HEK293T (cell line): ENCODE measurements around the gene DGKH.

ENCODE experiments used
- CTCF ChIA-PET: fragments of 350-600 bp; formaldehyde crosslinking; extraction: SDS; loops from one replicate; lab custom pipeline; 2021; ENCODE audit warnings: antibody characterized with exemption, inconsistent platforms; lab: Yijun Ruan, JAX
- POLR2A ChIA-PET: fragments of 350-600 bp; formaldehyde crosslinking; extraction: SDS; loops from one replicate; lab custom pipeline; 2020; ENCODE audit warnings: antibody characterized with exemption, inconsistent platforms; lab: Yijun Ruan, JAX
- DNase-seq: peaks from one replicate; pipeline ENCODE4 v3.0.0; 2012; ENCODE audit warnings: mixed read lengths; ENCODE audit errors: extremely low spot score
- ARNT ChIP-seq: fragments of 450-650 bp; IDR thresholded peaks from 2 replicates; pipeline ENCODE4 v1.6.1; 2017; ENCODE audit warnings: mild to moderate bottlenecking
- BHLHE40 ChIP-seq: fragments of 450-650 bp; IDR thresholded peaks from 2 replicates; pipeline ENCODE4 v1.6.1; 2016; ENCODE audit warnings: mild to moderate bottlenecking, moderate library complexity, borderline replicate concordance
- CTBP1 ChIP-seq: fragments of 450-650 bp; IDR thresholded peaks from 2 replicates; pipeline ENCODE4 v1.6.1; 2016; ENCODE audit warnings: borderline replicate concordance
- ELF4 ChIP-seq: fragments of 450-650 bp; IDR thresholded peaks from 2 replicates; pipeline ENCODE4 v1.6.1; 2017; ENCODE audit warnings: antibody characterized with exemption
- FOXA1 ChIP-seq: fragments of 450-650 bp; IDR thresholded peaks from 2 replicates; pipeline ENCODE4 v1.6.1; 2016; ENCODE audit warnings: mild to moderate bottlenecking
- FOXK2 ChIP-seq: fragments of 450-650 bp; IDR thresholded peaks from 2 replicates; pipeline ENCODE4 v1.6.1; 2016; ENCODE audit warnings: mild to moderate bottlenecking
- FOXM1 ChIP-seq: fragments of 450-650 bp; IDR thresholded peaks from 2 replicates; pipeline ENCODE4 v1.6.1; 2017; ENCODE audit warnings: mild to moderate bottlenecking, borderline replicate concordance
- HDGF ChIP-seq: fragments of 450-650 bp; IDR thresholded peaks from 2 replicates; pipeline ENCODE4 v1.6.1; 2017; ENCODE audit warnings: antibody characterized with exemption, borderline replicate concordance
- L3MBTL2 ChIP-seq: fragments of 450-650 bp; conservative IDR thresholded peaks from 2 replicates; pipeline ENCODE4 v1.6.1; 2016; ENCODE audit warnings: mild to moderate bottlenecking
- LEF1 ChIP-seq: fragments of 450-650 bp; IDR thresholded peaks from 2 replicates; pipeline ENCODE4 v1.6.1; 2017; ENCODE audit warnings: mild to moderate bottlenecking, borderline replicate concordance
- NFRKB ChIP-seq: fragments of 450-650 bp; IDR thresholded peaks from 2 replicates; pipeline ENCODE4 v1.6.1; 2016; ENCODE audit warnings: mild to moderate bottlenecking, moderate library complexity
- PKNOX1 ChIP-seq: fragments of 450-650 bp; IDR thresholded peaks from 2 replicates; pipeline ENCODE4 v1.6.1; 2016
- SP1 ChIP-seq: fragments of 450-650 bp; IDR thresholded peaks from 2 replicates; pipeline ENCODE4 v1.6.1; 2017
- SUZ12 ChIP-seq: fragments of 450-650 bp; IDR thresholded peaks from 2 replicates; pipeline ENCODE4 v1.6.1; 2016; ENCODE audit warnings: mild to moderate bottlenecking
- TARDBP ChIP-seq: fragments of 450-650 bp; IDR thresholded peaks from 2 replicates; pipeline ENCODE4 v1.6.1; 2016
- ZNF384 ChIP-seq: fragments of 450-650 bp; IDR thresholded peaks from 2 replicates; pipeline ENCODE4 v1.6.1; 2016

Gene DGKH

GRCh38 chr13:42228527-42228926 lies 180.1 kb downstream of the DGKH start:
- no peak for DNase-seq
- CTCF ChIA-PET = no interaction called here
- POLR2A ChIA-PET = no interaction called here
- TF ChIP-seq NFRKB (no peak), LEF1 (no peak), L3MBTL2 (no peak), PKNOX1 (no peak), TARDBP (no peak)

- DNase-seq = no peak
- ChIA-PET CTCF (no interaction called here), POLR2A (no interaction called here)
- no peak for TF ChIP-seq L3MBTL2
- TF ChIP-seq ELF4 = no peak
- TF ChIP-seq PKNOX1 = no peak
- no peak for TF ChIP-seq HDGF
- TF ChIP-seq ARNT = no peak
- TF ChIP-seq LEF1 = no peak
- no peak for TF ChIP-seq SP1
- TF ChIP-seq FOXM1 = no peak
- TF ChIP-seq SUZ12 = no peak
- no peak for TF ChIP-seq CTBP1
- no peak for TF ChIP-seq BHLHE40
- TF ChIP-seq TARDBP = no peak
- no peak for TF ChIP-seq FOXA1
- no peak for TF ChIP-seq NFRKB
- no peak for TF ChIP-seq ZNF384
These were observed 180.8 kb downstream of the DGKH start for GRCh38 chr13:42229287-42229686.

GRCh38 chr13:42232671-42233070 lies 184.2 kb downstream of the DGKH start:
- POLR2A ChIA-PET = no interaction called here
- CTCF ChIA-PET = interaction anchor here (0.7 kb wide), 1 partner anchor 822 kb away, joined by 5 read pairs; no protein-coding TSS in a partner anchor
- DNase-seq = no peak
- TF ChIP-seq NFRKB (no peak), TARDBP (no peak)

GRCh38 chr13:42233726-42234125 lies 185.3 kb downstream of the DGKH start:
- ChIA-PET POLR2A (no interaction called here), CTCF (interaction anchor here (0.6 to 0.8 kb wide), 2 partner anchors 155 to 984 kb away, joined by 3 to 5 read pairs; no protein-coding TSS in a partner anchor)
- no peak for DNase-seq
- TF ChIP-seq FOXA1 = no peak
- TF ChIP-seq FOXM1 = no peak
- no peak for TF ChIP-seq FOXK2
- TF ChIP-seq SUZ12 = no peak
- TF ChIP-seq ARNT = no peak
- no peak for TF ChIP-seq NFRKB
- TF ChIP-seq ZNF384 = no peak
- no peak for TF ChIP-seq TARDBP
- TF ChIP-seq L3MBTL2 = no peak
- no peak for TF ChIP-seq PKNOX1
- no peak for TF ChIP-seq BHLHE40

GRCh38 chr13:42239161-42239560 lies 190.7 kb downstream of the DGKH start:
- POLR2A ChIA-PET = no interaction called here
- CTCF ChIA-PET = no interaction called here
- DNase-seq = no peak
- no peak for TF ChIP-seq L3MBTL2
- no peak for TF ChIP-seq FOXM1
- TF ChIP-seq ELF4 = no peak
- no peak for TF ChIP-seq LEF1
- TF ChIP-seq HDGF = no peak
- no peak for TF ChIP-seq FOXA1
- TF ChIP-seq PKNOX1 = no peak
- no peak for TF ChIP-seq ARNT
- TF ChIP-seq NFRKB = no peak
- no peak for TF ChIP-seq FOXK2
- no peak for TF ChIP-seq TARDBP
- no peak for TF ChIP-seq BHLHE40
- no peak for TF ChIP-seq SUZ12
- no peak for TF ChIP-seq CTBP1

- CTCF ChIA-PET = no interaction called here
- DNase-seq = no peak
- POLR2A ChIA-PET = no interaction called here
- TF ChIP-seq TARDBP = no peak
These were observed 191.2 kb downstream of the DGKH start for GRCh38 chr13:42239644-42240043.
